Right lung (tissue), 5 donors: ENCODE results near the gene PER1. TPM values are rescaled to one million over a fixed set of nuclear protein-coding genes. Genes with fewer than 3 reads are reported as not detected.

Source experiments
- DNase-seq, 2 donors: peaks; one replicate each; pipeline ENCODE4 v3.0.0-alpha.2; 2013
- polyA plus RNA-seq, 5 donors: library from polyadenylated mRNA; unstranded; fragments of 120-200 nt; gene quantifications; one replicate each; pipeline versions ENCODE4 v1.2.1 to v1.2.3, GENCODE V29; 2013; ENCODE audit warnings: inconsistent platforms in 1 of 5, low replicate concordance in 1 of 5; ENCODE audit not compliant: insufficient read length in 5 of 5, insufficient read depth in 1 of 5

The PER1 gene
- polyA plus RNA-seq, 5 donors: 23.0 to 61.4 (median 37.7) TPM

DNA sequence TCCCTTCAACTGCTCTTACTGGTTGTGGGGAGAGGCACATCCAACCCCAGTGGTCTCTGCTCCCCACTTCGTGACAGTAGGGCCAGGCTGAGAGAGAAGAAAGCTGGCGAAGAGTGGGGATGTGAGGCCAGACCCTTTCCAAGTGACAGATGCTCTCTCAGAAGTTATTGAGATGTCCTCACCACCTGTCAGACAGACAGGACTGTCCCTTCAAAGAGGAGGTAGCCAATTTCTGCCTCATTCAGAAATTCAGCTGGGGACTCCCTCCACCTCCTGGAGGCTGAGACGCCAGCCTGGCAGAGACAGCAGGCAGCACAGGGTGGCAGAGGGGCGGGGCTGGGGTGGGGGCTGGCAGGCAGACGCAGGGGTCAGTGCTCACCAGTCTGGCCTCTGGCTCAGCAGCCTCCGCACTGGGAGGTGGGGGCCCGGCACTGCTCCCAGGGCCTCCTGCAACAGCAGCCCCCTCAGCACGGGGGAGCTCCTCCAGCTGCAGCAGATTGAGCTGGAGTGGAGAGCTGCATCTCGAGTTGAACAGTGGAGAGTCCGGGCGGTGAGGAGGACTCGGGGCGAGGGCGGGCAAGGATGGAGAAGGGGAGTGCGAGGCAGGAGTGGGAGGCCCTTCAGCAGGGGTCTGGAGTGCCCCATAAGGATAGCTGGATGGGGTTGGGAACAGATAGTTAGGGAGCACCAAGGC, 9.2 kb downstream of the PER1 start:
- no peak for DNase-seq

DNA sequence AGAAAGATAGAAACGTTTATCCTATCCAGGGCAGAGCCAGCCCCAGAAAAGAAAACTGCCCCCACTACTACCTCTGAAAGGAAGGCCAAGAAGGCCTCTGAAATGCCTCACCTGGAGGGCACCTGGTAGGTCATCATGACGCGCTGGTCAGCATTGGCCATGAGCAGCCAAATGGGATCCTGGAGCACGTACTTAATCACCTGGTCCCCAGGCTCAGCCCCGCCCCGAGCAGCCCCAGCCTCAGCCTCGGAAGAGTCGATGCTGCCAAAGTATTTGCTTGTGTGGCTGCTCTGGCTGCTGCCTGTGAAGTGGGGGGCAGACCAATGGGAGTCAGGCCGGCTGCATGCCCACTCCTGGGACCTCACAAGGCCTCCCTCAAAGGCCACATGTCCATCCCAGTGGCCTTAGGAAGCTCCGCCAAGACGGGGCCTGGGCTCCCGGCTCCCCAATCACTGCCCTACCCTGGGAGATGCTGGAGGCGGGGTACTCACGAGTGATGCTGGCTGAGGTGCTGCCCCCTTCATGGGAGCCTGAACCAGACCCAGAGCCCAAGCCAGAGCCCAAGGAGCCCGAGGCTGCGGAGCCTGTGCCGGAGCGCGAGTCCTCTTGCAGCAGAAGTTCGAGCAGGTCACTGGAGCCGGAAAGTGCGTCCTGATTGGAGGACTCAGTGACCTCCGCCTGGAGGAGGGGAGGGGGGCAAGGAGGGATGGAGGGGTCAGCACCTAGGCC, 9.9 kb downstream of the PER1 start:
- DNase-seq: no peak

DNA sequence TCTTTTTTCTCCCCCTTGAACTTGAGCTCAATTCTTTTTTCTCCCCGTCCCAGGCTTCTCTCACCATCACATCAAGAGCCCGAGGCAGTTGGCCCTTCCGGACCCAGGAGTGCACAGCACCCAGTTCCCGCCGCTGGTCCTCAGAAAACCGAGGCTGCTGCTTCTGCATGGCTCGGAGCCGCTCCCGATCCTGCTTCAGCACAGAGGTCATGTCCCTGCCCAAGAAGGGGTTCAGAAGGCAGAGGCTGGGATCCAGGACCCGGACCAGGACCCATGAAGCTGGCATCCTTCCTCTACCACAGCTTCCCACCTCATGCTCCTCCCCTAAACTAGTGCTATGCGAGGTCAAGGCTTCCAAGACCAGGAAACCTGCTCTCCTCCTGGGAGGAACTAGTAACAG, 10.5 kb downstream of the PER1 start:
- DNase-seq: no peak

DNA sequence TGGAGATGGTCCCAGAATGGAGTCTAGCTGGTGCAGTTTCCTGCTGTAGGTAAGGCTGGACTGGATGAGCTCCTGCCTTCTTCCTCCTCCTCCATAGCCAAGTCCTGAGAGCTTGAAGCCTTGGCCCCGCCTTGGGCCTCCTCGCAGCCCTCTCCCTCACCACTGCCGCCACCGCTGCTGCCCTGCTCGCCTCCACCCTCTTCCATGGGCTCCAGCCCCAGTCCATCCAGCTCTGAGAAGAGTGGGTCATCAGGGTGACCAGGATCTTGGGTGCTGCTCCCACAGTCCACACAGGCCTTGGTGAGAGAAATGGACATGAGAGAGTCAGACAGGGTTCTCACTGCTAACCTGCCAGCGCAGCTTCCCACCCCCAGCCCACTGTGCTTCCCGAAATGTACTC, 11.2 kb downstream of the PER1 start:
- no peak for DNase-seq

DNA sequence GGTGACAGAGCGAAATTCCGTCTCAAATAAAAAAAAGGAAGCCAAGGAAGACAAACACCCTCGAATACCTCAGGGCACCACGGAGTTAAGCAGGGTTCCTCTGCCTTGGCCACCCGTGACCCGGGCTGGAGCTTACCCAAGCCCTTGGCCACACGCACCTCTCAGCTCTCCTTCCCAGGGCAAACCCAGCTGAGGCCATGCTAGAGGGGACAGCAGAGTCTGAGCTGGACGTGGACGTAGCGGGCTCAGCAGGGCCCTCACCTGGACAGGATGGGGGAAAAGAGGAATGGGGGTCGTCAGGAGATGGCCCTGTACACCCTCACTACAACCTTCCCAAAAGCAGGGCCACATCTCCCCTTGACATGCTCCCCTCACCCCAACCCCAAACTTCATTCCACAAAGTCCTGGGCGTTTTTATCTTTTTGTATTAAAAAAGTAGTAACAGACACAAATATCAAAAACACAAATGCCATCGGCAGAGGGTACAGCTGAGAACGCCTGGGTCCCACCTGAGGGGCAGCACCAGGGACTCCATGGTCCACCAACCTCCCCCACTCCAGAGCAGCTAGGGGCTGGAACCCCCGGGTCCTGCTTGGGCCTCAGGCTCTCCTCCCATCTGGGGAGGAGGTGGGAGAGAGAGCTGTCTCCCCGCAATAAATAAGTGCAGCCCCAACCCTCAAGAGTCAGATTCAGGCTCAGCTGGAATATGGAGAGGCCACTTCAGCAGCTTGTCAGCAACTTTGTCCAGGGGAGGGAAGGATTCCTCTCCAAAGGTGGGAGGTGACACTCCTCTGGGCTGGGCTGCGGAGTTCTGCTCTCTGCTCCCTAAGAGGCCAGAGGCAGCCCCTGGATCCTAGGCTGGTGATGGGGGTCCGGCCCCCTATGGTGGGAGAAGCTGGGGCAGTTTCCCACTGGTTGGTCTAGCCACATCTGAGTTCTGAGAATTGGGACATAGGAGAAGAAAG, 11.9 kb downstream of the PER1 start:
- DNase-seq: no peak

DNA sequence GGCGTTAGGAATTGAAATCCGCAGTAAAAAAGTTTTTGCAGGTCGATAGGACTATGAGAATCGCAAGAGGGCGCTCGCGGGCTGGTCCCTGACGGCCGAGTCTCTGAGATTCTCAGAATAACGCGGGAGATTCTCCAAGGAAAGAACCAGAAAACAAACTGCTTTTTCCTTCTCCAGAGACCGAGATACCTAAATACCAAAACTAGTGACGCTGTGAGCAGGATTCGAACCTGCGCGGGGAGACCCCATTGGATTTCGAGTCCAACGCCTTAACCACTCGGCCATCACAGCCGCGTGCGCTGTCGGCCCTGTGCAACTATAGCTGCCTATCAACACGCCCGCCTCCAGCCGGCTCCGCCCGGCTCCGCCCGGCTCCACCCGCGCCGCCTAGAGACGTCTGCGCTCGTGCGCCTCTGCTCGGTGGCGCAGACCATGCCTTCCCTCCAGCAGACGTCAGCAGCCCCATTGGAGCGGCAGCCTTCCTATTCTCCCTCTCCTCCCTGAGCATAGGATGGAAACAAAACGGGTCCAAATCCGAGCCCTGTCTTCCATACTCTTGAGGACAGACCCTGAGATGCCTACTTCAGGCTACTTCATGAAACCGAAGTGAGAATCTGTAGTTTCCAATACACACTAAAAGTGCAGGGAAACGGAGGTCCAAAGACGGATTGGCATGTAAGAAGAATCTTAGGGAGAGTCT, 13.4 kb downstream of the PER1 start:
- DNase-seq: peak; percentile 98 to 99

DNA sequence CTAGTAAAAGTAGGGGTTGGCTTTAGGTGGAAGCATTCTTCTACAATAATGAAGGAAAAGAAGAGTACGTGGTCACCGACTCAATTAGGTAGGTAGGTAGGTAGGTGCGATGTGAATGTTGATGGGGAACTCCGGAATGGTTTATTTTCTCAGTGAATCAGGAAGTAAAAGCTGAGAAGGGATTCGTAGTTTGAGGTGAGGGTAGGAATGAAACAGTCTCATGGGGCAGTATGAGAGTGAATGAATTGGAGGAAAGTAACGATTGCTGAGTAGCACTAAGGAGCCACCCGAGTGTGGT, 13.9 kb downstream of the PER1 start:
- DNase-seq: no peak

DNA sequence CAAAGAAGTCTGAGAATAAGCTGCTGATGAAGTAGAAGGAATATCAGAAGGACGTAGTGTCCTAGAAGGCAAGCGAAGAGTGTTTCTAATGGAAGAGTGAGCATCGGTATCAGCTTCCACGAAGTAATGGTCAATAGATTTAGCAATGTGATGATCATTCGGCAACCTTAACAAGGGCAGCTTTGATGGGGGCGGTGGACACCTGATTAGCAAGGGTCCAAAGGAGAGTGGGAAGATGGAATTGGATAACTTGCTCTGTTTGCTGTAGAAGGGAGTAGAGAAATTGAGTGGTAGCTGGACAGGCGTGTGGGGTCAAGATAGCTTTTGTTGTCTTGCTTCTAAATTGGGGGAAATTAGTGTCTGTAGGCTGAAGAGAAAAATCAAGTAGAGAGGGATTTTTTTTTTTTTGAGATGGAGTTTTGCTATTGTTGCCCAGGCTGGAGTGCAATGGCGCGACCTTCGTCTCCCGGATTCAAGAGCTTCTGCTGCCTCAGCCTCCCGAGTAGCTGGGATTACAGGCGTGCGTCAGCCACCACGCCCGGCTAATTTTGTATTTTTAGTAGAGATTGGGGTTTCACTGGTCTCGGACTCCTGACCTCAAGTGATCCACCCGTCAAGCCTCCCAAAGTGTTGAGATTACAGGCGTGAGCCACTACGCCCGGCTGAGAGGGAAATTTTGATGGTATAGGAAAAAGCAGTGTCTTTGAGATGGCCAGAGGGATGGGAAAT, 14.4 kb downstream of the PER1 start:
- DNase-seq: no peak

DNA sequence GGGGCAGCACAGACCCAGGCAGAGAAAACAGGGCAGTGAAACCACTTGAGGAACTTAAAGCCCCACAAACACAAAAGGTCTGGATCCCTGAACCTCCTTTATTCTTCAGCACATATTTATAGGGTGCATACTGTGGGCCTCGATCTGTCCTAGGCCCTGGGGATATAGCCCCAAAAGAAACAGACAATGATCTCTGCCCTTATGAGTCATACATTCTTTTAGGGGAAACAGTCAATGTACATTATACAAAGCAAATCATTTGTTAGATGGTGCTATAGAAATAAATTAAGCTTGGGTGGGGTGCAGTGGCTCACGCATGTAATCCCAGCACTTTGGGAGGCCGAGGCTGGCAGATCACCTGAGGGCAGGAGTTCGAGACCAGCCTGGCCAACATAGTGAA, 18.3 kb downstream of the PER1 start:
- DNase-seq: no peak

DNA sequence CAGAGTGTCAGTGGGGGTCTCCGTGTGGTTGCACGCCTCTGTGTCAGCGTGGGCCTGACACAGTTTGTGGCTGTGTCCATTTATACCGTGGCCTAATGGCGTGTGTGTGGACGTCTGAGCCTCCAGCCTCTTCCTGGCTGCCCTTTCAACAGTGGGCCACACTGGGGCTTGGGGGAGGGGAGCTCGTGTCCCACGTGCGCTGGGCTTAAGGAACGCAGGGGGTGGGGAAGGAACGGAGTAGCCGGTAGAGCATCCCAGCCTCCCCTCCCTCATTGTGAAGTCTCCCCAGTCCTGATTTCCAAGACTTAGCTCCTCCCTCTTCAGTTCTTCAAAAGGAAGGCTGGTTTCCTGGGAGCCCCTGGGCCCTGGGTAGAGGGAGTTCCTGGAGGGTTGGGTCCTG, 18.8 kb downstream of the PER1 start:
- DNase-seq: no peak

DNA sequence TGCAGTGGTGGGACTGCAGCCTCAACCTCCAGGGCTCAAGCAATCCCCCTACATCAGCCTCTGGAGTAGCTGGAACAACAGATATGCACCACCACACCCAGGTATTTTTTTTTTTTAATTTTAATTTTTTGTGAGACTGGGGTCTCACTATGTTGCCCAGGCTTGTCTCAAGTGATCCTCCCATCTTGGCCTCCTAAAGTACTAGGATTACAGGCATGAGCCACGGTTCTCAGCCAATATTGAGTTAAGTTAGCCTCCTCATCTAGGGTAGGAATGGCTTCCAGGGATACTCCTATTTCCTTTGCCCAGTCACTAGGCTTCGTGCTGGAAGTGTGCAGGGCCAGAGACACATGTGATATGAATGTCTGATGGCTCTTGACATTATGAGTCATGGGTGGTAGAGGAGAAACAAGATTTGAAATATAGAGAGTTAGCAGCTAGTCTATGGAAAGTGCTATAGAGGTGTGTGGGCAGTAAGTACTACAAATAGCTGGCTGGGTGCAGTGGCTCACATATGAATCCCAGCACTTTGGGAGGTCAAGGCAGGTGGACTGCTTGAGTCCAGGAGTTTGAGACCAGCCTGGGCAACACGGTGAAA, 20.3 kb downstream of the PER1 start:
- no peak for DNase-seq

DNA sequence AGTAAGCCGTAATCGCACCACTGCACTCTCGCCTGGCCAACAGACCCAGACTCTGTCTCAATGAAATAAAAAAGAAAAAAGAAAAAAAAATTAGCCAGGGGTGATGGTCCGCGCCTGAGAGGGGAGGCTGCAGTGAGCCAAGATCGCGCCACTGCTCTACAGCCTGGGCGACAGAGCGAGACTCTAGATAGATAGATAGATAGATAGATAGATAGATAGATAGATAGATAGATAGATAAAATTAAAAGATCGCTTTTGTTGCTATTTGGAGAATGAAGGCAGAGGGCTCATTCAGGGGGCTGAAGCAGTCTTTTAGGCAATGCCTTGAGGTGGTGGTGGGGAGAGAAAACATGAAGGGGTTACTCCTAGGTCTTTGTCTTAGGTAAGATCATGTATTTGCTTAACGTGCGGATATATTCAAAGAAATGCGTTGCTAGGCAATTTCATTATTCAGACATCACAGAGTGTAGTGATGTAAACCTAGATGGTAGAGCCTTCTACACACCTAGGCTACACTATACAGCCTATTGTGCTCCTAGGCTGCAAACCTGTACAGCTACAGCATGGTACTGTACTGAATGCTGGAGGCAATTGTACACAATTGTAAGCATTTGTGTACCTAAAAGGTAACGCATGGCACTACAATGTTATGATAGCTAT, 23.9 kb downstream of the PER1 start:
- DNase-seq: no peak

DNA sequence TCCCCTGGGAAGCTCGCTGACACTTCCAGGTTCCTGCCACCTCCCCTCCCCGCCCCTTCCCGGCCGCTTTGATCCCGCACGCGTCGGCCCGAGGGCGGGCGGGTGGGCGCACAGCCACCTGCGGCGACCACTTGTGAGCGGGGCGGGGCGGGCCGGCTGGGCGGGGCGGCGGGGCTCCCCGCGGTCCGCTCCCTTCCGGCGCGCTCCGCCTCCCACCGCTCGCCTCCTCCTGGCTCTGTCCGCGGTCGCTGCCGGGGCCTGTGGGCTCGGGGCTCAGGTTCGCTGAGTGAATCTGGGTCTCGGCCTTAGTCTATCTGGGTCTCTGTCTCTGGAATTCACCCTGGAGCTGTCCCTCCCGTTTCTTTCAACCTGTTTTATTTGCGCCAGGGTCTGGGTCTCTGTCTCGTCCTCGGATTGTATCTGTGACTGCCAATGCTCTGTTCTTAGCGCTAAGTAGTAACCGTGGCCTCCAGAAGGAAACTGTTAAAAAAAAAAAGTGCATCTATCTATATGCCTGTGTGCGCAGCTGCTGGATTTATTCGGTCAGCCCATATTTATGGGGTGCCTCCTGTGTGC, 25.6 kb downstream of the PER1 start:
- peak in 1 of 2 donors; percentile 64 for DNase-seq

DNA sequence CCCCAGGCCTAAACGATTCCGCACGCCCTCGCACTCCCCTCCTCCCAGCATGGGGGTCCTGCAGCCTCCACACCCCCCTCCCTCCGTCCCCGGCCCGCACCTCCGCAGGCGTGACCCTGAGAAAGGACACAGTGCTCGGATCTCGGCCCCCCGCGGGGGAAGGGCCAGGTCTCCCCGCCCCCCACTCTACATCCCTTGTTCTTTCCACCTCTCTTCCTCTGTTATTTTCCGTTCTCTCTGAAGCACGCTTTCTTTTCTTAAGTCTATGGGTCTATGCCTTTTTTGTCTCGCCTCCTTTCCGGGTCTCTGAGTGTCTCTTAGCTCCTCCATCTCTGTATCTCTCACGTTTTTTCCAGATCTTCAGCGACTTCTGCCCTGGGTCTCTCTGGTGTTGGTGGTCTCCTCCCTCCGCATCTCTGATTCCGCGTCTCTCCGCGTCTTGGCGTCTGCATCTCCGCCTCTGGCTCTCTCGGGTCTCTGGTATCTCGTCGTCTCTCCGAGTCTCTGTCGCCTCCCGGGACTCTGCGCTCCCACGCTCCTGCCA, 26.2 kb downstream of the PER1 start:
- no peak for DNase-seq

DNA sequence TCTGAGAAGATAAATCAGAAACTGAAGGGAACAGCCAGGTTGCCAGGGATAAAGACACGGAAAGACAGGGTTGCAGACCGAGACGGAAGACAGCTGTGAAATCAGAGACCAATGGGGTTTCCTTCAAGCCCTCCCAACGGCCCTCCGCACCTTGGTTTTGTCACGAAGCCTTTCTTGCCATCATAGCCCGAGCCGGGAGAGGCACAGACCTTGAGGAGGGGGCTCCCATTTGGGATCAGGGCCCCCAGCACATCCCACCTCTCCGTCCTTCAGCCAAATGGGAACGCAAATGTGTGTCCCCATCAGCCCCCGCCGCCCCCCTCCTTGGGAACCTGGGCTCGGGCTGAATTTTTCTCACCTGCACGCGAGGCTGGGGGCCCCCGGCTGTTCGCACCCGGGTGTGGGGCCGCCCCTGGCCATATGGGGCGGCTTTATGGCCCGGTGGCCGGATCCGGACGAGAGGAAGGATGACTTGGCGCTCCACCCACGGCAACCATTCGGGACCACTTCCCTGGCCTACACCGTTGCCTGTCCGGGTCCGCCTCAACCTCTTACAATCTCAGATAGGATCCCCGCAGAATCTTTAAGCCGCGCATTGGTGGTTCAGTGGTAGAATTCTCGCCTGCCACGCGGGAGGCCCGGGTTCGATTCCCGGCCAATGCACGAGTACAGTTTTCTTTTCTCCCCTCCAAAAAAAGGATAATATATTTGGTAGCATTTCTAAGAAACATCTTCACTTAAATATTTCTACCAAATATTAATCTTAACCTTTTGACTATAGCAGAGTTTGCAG, 26.9 kb downstream of the PER1 start:
- peak; percentile 75 to 86 for DNase-seq

DNA sequence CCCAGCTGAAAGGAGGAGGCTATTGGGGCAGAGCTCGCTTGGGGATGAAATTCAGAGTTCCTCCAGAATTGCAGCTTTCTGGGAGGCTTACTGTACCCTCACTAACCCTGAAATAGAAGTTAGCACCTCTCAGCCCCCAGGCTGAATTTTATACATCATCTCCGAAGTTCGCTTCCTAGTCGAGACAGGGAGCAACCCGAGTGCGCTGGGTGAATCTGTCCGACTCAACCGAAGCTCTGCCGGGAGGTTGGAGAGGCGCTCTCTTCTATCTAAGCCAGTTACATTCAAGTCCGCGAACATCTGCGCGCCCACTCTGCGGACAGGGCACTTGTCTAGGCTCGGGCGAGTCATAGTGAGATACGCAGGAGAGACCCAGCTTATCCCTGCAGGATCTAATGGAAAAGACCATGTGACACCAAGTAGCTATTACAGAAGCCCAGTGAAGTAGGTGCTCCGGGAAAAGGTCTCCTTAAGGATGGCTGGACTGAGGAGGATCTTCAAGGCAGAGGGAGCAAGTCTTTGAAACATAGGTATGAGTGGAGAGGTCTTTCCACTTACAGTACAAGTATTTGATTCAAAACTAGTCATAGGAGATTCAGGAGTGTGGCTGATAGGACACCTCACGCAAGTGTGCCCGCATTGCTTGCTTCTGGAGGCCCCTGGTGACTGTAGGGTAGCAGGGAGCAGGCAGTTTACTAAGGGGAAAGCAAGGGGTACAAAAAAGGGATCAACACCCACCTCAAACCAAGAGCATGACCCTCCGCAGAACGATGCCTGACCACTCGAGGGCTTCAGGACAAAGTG, 27.7 kb downstream of the PER1 start:
- DNase-seq: no peak

DNA sequence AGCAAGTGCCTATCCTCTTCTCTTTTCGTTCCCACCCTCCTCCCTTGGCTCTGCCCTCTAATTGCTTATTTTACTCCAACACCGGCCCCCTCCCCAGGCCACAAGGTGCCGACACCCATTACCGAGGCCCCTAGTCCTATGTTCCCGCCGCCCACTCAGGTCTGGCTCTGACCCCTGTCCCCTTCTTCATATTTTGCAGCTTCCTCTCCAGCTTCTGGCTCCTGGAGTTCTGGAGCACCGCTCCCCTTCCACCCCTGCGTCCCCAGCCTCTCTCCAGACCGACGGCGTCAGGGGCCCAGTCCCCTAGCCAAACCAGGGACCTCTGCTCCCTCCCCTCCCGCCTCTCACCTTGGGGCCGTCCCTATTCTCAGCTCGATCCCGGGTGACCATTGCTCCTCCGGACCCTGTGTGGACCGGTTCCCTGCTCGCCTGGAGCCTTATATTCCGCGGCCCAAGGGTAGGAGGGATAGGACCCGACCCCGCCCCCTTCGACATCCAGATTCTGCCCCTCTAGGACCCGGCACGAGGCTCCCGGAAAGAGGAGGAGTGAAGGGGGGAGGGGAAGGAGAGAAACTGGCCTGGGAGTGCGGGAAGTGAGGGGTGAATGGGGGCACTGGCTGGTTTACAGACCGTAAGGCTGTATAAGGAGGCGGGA, 28.4 kb downstream of the PER1 start, which contains the start of gene HES7:
TSS of gene HES7 (minus strand) at position 412 of the 655 bp plus-strand sequence. CDS start at position 390, 22 bp downstream.
- DNase-seq: peak in 1 of 2 donors; percentile 23
